Measurements from ENCODE around the gene HTRA3. TPM values are rescaled to one million over a fixed set of nuclear protein-coding genes. Genes with fewer than 3 reads are reported as not detected.

The HTRA3 gene
- total RNA-seq, 1 donor from 2014 or later: not detected

DNA sequence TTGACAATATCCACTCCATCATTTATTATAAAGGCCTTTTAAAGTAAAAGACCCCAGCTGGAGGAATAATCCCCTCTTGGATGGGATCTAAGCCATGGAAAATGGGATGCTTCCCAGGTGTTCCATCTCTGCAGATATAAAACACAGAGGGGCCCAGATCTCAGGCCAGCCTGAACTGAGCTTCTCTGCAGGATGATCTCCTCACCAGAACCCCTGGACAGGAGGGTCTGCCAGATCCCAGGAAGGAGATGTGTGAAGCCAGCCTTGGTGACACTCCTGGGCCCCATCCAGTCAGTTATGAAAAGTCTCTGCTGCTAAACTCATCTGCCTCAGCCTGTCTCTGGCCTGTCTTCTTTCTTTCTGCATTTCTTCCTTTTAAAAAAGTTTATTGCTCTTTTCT, 56.7 kb downstream of the HTRA3 start:
- Mint-ChIP-seq H3K27ac (no peak overlapping the region), H3K36me3 (ENCODE audit: low read depth) (no peaks in the 10 kb centered on the region), H3K4me1 (ENCODE audit: low read depth) (no peaks in the 10 kb centered on the region), H3K9me3 (no peaks in the 10 kb centered on the region), H3K27me3 (ENCODE audit: insufficient read depth) (no peaks in the 10 kb centered on the region), H3K4me3 (no peak overlapping the region)
- intact Hi-C loops (cut with micrococcal nuclease): no loop called here
- no peak for DNase-seq (ENCODE audit: low spot score)

DNA sequence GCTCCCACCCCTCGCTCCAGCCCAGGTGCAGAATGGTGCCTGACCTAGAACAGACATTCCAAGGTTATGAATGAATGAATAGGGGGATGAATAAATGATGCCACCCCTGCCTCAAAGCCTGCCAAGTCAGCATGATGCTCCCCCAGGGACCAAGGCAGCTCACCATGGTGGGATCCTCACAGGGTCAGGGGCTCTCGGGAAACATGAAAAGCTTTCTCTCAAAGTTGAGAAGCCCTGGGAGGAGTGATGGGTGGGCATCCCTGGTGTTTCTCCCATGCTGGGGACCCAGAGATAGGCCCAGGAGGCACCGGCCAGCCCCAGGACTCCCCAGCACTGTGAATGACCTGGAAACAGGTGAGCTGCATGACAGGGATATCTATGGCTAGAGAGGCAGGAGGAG, 58.9 kb downstream of the HTRA3 start:
- no peaks in the 10 kb centered on the region for H3K36me3 Mint-ChIP-seq (ENCODE audit: low read depth)
- H3K9me3 Mint-ChIP-seq: no peaks in the 10 kb centered on the region
- H3K27me3 Mint-ChIP-seq (ENCODE audit: insufficient read depth): no peaks in the 10 kb centered on the region
- H3K4me1 Mint-ChIP-seq (ENCODE audit: low read depth): no peaks in the 10 kb centered on the region
- H3K27ac Mint-ChIP-seq: no peak overlapping the region
- no peak for DNase-seq (ENCODE audit: low spot score)
- intact Hi-C loops (cut with micrococcal nuclease): no loop called here
- H3K4me3 Mint-ChIP-seq: no peak overlapping the region

DNA sequence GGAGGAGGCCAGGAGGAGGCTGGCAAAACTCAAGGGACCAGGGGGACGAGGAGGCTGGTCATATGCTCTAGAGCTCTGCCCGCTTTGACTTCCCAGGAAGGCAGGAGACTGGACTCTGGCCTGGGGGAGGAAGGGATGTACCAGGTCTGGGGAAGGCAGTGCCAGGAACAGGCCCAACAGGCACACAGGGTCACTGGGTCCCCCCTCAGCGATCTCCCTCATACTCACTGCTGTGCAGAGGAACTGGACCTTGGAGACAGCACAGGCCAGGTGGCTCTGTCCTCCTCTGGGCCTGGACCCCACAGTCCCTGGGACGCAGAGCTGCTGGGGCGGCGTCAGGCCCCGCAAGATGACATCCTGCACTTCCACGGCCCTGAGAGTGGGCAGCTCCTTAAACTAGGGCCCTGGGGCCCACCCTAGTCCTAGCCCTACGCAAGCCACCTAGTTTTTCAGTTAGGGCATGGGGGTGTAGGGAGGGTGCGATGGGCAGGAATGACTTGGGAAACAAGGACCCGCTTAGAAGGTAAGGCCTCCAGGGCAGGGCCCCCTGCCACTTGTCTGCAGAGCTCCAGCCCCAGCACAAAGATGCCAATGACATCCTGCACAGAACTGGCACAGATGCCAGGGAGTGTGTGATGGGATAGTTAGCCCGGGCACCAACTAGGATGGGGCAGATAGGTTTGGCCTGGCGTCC, 59.5 kb downstream of the HTRA3 start:
- intact Hi-C loops (cut with micrococcal nuclease): no loop called here
- no peak for DNase-seq (ENCODE audit: low spot score)
- H3K4me3 Mint-ChIP-seq: no peak overlapping the region
- no peaks in the 10 kb centered on the region for H3K36me3 Mint-ChIP-seq (ENCODE audit: low read depth)
- H3K4me1 Mint-ChIP-seq (ENCODE audit: low read depth): no peaks in the 10 kb centered on the region
- H3K27ac Mint-ChIP-seq: no peak overlapping the region
- H3K9me3 Mint-ChIP-seq: no peaks in the 10 kb centered on the region
- no peaks in the 10 kb centered on the region for H3K27me3 Mint-ChIP-seq (ENCODE audit: insufficient read depth)

DNA sequence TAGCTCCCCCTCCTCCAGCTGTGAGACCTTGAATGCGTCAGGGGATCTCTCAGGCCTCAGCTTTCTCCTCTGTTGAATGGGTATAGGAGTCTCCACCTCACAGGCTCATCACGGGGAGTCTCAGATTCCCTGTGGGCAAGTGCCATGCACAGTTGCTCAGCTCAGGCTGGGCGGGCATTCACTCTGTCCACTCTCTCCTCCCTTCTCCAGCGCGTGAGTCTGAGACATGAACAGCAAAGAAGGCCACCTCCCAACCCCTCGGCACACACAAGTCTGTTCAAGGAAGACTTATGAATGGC, 60.0 kb downstream of the HTRA3 start:
- Mint-ChIP-seq H3K9me3 (no peaks in the 10 kb centered on the region), H3K36me3 (ENCODE audit: low read depth) (no peaks in the 10 kb centered on the region), H3K27ac (no peak overlapping the region), H3K27me3 (ENCODE audit: insufficient read depth) (no peaks in the 10 kb centered on the region), H3K4me1 (ENCODE audit: low read depth) (no peaks in the 10 kb centered on the region), H3K4me3 (no peak overlapping the region)
- no peak for DNase-seq (ENCODE audit: low spot score)
- intact Hi-C loops (cut with micrococcal nuclease): no loop called here

DNA sequence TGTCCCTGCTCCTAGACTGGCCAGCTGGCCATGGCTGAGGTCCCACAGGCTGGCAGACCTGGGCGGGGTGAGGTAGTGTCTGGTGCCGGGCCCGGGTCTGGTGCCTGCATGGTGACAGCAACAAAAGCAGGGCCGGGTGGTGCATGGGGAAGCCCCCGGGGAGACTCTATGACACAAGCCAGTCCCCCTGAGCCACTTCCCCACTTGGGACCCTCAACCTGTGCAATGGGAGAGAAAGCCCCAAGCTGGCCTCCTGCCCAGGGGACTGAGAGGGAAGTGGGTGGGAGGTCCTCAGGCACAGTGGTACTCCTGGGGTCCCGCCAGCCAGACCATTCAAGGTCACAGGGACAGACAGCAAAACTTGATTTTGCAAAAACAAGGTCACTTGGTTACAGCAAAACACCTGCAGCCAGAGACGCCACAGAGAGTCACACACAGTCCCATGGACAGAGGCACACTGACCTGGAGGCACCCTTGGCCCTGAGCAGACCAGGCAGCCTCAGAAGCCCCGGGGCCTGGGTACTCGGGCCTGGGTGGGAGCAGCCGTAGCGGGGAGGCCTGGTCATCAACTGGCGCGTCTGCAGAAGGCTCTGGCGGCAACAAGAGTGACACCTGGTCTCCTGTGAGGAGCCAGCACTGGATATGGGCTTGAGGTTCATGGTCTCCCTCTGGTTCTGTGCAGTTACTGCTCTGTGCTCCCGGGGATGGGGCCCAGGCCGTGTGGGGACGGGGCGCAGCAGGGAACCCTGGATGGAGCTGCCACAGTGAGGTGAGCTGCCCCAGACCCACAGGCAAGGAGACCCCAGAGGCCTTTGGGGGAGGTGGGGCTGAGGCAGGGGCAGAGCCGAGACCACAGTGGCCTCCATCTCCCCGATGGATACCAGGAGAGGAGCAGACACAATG, 60.6 kb downstream of the HTRA3 start:
- H3K27me3 Mint-ChIP-seq (ENCODE audit: insufficient read depth): no peaks in the 10 kb centered on the region
- peaks cover under 1% of the 10 kb centered on the region for H3K9me3 Mint-ChIP-seq
- H3K4me3 Mint-ChIP-seq: no peak overlapping the region
- DNase-seq (ENCODE audit: low spot score): no peak
- H3K27ac Mint-ChIP-seq: no peak overlapping the region
- intact Hi-C loops (cut with micrococcal nuclease): no loop called here
- H3K4me1 Mint-ChIP-seq (ENCODE audit: low read depth): no peaks in the 10 kb centered on the region
- no peaks in the 10 kb centered on the region for H3K36me3 Mint-ChIP-seq (ENCODE audit: low read depth)

DNA sequence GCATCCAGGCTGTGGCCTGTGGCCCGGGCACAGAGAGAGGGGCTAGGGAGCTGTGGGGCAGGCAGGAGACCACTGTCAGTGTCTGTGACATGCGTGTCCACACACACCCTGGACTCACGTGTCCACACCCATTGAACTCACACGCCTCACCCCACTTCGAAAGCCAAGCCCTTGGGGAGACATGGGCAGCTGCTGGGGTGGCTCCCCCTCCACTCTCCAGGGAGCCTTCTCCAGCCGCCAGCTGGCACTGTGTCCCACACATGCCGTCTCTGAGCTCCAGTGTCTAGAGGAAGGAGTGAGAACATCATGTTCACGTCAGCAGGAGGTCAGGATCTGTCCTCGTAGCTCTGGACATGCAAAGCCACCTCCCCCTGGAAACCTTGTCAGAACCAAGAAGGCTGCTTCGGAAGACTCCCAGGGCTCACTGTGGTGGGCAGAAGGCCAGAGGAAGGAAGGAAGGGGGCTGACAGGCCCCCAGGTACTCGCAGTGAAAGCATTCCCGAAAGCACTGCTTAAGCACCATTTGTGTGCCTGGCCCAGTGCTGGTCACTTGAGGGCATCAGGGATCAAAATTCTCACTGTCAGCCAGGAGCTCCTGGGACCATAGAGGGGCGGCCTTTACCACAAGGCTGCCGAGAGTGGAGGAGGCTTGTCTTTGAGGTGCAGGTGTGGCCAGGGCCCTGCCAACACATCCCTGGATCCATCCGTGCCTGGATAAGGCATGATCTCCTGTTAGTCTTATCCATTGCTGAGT, 61.4 kb downstream of the HTRA3 start:
- peaks cover 10% of the 10 kb centered on the region for H3K9me3 Mint-ChIP-seq
- no peaks in the 10 kb centered on the region for H3K36me3 Mint-ChIP-seq (ENCODE audit: low read depth)
- H3K4me3 Mint-ChIP-seq: no peak overlapping the region
- no peak for DNase-seq (ENCODE audit: low spot score)
- no peaks in the 10 kb centered on the region for H3K4me1 Mint-ChIP-seq (ENCODE audit: low read depth)
- intact Hi-C loops (cut with micrococcal nuclease): no loop called here
- no peaks in the 10 kb centered on the region for H3K27me3 Mint-ChIP-seq (ENCODE audit: insufficient read depth)
- H3K27ac Mint-ChIP-seq: no peak overlapping the region

DNA sequence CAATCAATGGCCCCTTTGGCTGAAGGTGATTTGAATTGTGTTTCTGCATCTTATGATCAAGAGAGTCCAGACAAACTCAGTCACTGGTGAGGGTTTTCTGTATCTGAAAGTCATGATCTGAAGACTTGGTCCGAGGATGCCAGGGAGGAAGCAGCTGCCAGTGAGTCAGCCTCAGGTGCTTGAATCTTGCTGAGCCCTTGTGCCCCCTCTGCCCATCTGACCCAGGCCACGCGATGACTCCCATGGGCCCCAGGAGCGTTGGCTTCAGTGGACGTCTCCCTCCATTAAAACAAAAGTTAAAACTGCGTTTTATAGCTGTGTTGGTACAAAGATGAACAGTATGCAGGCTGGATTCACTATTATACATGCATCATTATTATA, 62.0 kb downstream of the HTRA3 start:
- H3K4me1 Mint-ChIP-seq (ENCODE audit: low read depth): no peaks in the 10 kb centered on the region
- intact Hi-C loops (cut with micrococcal nuclease): no loop called here
- DNase-seq (ENCODE audit: low spot score): no peak
- H3K27ac Mint-ChIP-seq: no peak overlapping the region
- H3K9me3 Mint-ChIP-seq: peaks cover 11% of the 10 kb centered on the region
- no peak overlapping the region for H3K4me3 Mint-ChIP-seq
- no peaks in the 10 kb centered on the region for H3K36me3 Mint-ChIP-seq (ENCODE audit: low read depth)
- H3K27me3 Mint-ChIP-seq (ENCODE audit: insufficient read depth): no peaks in the 10 kb centered on the region

DNA sequence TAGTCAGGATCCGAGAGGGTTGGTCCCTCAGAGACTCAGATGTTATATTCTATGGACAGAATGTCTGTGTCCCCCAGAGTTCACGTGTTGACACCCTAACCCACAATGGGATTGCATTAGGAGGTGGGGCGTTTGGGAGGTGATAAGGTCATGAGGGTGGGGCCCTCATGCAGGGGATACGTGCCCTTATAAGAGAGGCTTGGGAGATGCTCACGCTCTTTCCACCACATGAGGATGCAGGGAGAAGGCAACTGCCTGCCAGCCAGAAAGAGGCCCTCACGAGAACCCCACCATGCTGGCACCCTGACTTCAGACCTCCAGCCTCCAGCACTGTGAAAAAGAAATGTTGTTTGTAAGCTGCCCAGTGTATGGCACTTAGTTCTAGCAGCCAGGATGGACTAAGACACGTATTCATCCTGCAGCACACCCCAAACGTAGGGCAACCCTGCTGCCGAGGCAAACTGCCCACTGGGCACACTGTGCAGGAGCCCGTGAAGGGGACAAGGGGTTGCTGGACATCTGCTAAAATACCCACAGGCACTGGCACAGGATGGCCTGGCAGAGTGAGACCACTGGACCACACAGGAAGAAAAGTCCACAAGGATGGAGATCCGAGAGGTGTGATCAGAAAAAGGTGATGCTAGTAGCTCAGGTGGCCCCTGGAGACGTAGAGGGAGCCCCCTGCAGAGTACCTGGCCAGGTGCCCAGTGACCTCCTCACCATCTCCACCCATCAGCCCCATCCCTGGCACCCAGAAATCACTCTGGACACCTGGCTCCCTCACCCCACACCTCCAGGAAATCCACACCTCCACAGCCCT, 62.7 kb downstream of the HTRA3 start:
- Mint-ChIP-seq H3K4me1 (ENCODE audit: low read depth) (no peaks in the 10 kb centered on the region), H3K9me3 (peaks cover 15% of the 10 kb centered on the region), H3K4me3 (no peak overlapping the region), H3K27ac (no peak overlapping the region), H3K36me3 (ENCODE audit: low read depth) (no peaks in the 10 kb centered on the region), H3K27me3 (ENCODE audit: insufficient read depth) (no peaks in the 10 kb centered on the region)
- DNase-seq (ENCODE audit: low spot score): no peak
- intact Hi-C loops (cut with micrococcal nuclease): no loop called here

DNA sequence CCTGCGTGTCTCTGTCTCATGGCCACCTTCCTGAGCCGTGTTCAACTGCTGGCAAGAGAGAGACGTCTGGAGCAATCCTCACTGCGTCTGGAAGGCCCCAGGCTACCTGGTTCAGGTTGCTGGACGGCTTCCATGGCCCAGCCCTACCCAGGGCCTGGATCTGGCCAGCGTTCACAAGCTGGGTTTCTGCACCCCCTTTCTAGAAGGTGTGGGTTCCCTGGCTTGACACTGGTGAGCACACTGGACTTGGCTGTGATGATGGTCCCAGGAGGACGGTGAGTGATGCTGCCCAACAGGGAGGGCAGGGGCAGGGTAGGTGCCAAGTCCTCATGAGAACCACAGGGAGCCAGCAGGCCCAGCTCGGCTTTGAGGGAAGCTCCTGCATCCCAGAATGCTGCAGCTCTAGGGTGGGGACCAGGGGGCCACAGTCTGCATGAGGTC, 63.4 kb downstream of the HTRA3 start:
- H3K36me3 Mint-ChIP-seq (ENCODE audit: low read depth): no peaks in the 10 kb centered on the region

DNA sequence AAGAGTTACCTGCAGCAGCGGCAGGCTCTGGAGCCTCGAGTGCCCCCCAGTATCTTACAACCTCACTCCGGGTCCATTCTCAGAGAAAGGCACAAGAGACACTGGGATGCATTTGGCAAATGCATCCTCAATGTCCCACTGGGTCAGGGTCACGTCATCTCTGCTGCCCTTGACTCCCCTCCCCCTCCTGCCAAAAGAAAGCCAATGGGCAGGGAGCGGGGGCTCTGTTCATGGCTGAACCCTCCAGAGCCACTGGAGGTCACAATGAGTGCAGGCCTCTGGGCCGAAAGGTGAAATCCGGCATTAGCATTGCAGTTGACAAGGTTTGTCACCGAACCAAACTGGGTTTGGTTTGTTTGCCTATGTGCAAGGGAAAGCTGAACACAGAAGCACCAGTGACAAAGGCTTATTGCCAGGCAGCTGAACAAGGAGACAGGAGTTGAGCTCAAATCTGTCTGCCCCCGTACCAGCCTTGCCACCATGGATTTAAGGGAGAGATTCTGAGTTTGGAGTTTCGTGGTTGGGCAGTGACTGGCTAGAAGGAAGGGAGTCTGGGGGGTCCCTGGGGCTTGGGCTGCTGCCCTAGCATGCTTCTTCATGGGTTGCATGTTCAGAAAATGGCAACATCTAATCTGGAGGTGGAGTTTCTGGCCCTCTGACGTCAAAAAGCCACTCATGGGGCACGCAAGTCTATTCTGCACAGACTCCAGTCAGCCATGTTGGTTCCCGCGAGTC, 64.3 kb downstream of the HTRA3 start:
- Mint-ChIP-seq H3K4me3 (no peak overlapping the region), H3K27me3 (ENCODE audit: insufficient read depth) (no peaks in the 10 kb centered on the region), H3K36me3 (ENCODE audit: low read depth) (no peaks in the 10 kb centered on the region), H3K27ac (no peak overlapping the region), H3K9me3 (peaks cover 19% of the 10 kb centered on the region), H3K4me1 (ENCODE audit: low read depth) (no peaks in the 10 kb centered on the region)
- no peak for DNase-seq (ENCODE audit: low spot score)
- intact Hi-C loops (cut with micrococcal nuclease): no loop called here

More for the DNA sequence above, 63.4 kb downstream of the HTRA3 start:
- H3K27me3 Mint-ChIP-seq (ENCODE audit: insufficient read depth): no peaks in the 10 kb centered on the region
- no peak overlapping the region for H3K27ac Mint-ChIP-seq
- intact Hi-C loops (cut with micrococcal nuclease): no loop called here
- peaks cover 15% of the 10 kb centered on the region for H3K9me3 Mint-ChIP-seq
- H3K4me1 Mint-ChIP-seq (ENCODE audit: low read depth): no peaks in the 10 kb centered on the region
- no peak for DNase-seq (ENCODE audit: low spot score)
- no peak overlapping the region for H3K4me3 Mint-ChIP-seq

DNA sequence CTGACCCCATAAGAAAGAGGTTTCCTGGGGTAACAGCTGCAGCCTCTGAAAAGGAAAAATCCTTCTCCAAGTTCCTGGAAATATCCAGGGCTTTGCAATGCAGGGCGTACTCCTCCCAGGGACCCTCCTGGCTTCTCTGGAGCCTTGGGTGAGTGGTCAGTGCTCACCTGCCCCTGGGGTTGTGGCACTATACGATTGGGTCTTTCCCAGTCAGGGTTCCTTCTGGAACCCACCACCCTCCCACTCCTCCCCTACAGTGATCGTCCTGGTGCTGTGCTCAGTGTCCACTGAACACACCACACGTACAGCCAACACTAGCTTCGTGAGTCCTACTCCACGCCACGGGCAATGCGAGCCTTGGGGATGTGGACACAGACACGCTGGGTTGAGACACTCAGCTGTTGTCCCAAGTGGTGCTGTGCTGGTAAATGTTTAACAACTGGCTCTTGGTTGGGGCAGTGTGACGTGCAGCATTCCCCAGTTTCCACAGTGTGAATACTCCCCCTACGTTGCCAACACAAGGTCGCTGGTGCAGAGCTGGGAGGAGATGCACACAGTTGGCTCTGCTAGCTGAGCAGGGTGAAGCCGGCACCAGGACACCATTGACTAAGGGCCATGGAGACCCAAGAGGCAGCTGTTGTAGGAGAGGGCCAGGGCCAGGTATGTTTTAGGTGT, 65.4 kb downstream of the HTRA3 start:
- H3K27ac Mint-ChIP-seq: no peak overlapping the region
- intact Hi-C loops (cut with micrococcal nuclease): no loop called here
- DNase-seq (ENCODE audit: low spot score): no peak
- H3K36me3 Mint-ChIP-seq (ENCODE audit: low read depth): no peaks in the 10 kb centered on the region
- no peaks in the 10 kb centered on the region for H3K27me3 Mint-ChIP-seq (ENCODE audit: insufficient read depth)
- no peaks in the 10 kb centered on the region for H3K4me1 Mint-ChIP-seq (ENCODE audit: low read depth)
- H3K4me3 Mint-ChIP-seq: no peak overlapping the region
- H3K9me3 Mint-ChIP-seq: peaks cover 19% of the 10 kb centered on the region

DNA sequence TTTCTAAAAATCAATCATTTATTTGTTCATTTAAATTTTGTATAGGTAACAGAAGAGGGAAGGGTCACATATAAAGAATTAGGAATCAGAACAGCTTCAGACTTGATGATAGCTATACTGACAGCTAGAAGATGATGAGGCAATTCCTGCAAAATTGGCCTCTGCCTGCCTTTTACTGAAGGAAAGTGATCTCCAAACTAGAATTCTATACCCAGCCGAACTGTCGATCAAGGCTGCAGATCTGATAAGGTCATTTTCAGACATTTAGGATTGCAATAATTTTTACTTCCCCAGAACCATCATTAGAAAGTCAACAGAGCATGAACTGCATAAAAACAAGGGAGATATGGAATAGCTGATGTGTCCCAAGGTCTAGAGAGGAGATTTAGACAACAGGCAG, 66.3 kb downstream of the HTRA3 start:
- Mint-ChIP-seq H3K36me3 (ENCODE audit: low read depth) (no peaks in the 10 kb centered on the region), H3K4me1 (ENCODE audit: low read depth) (no peaks in the 10 kb centered on the region), H3K27me3 (ENCODE audit: insufficient read depth) (no peaks in the 10 kb centered on the region), H3K27ac (no peak overlapping the region), H3K9me3 (peaks cover 19% of the 10 kb centered on the region), H3K4me3 (no peak overlapping the region)
- no peak for DNase-seq (ENCODE audit: low spot score)
- intact Hi-C loops (cut with micrococcal nuclease): no loop called here
